Natural killer cell (primary cell): ENCODE results near the gene ICA1. TPM values are rescaled to one million over a fixed set of nuclear protein-coding genes. Genes with fewer than 3 reads are reported as not detected.

ENCODE experiments used
- ATAC-seq, 3 donors: fragments of 150-1000 bp in 2 of 3; fragments of 200-7000 bp in 1 of 3; cut with Tn5 transposase; 1 replicate in 1 of 3; 2 replicates in 2 of 3; pipeline ENCODE4 v1.10.0; 2021; ENCODE audit warnings: mild to moderate bottlenecking in 2 of 3, moderate library complexity in 2 of 3
- DNase-seq, 2 donors: peaks; one replicate each; pipeline versions ENCODE4 v3.0.0 to v3.0.0-alpha.2; 2013 to 2021; ENCODE audit warnings: mixed read lengths in 1 of 2
- H3K27ac ChIP-seq: one replicate; pipeline ENCODE4 v1.5.1; 2013; ENCODE audit warnings: mild to moderate bottlenecking, low read length
- H3K27me3 ChIP-seq: one replicate; pipeline ENCODE4 v1.6.1; 2013; ENCODE audit warnings: low read length; ENCODE audit not compliant: control insufficient read depth, insufficient read depth
- H3K36me3 ChIP-seq: one replicate; pipeline ENCODE4 v1.6.1; 2013; ENCODE audit warnings: low read length; ENCODE audit not compliant: control insufficient read depth, insufficient read depth
- H3K4me1 ChIP-seq: one replicate; pipeline ENCODE4 v1.6.1; 2013; ENCODE audit warnings: low read length; ENCODE audit not compliant: control insufficient read depth, insufficient read depth
- H3K4me3 ChIP-seq: one replicate; pipeline ENCODE4 v1.5.1; 2013; ENCODE audit warnings: low read length
- H3K9me3 ChIP-seq: one replicate; pipeline ENCODE4 v1.6.1; 2013; ENCODE audit warnings: low read length; ENCODE audit not compliant: control insufficient read depth, insufficient read depth
- H3K27ac Mint-ChIP-seq, 2 donors: one replicate each; pipeline ENCODE4 v1.8.0; 2022; ENCODE audit warnings: mild to moderate bottlenecking in 2 of 2, mixed read lengths in 2 of 2, moderate library complexity in 1 of 2
- H3K27me3 Mint-ChIP-seq, 2 donors: one replicate each; pipeline ENCODE4 v1.8.0; 2022; ENCODE audit warnings: low read depth in 2 of 2, mixed read lengths in 2 of 2
- H3K36me3 Mint-ChIP-seq: one replicate; pipeline ENCODE4 v1.8.0; 2022; ENCODE audit warnings: mixed read lengths
- H3K4me1 Mint-ChIP-seq, 2 donors: one replicate each; pipeline ENCODE4 v1.8.0; 2022; ENCODE audit warnings: mixed read lengths in 2 of 2
- H3K4me3 Mint-ChIP-seq: one replicate; pipeline ENCODE4 v1.8.0; 2022; ENCODE audit warnings: mild to moderate bottlenecking, moderate library complexity, mixed read lengths
- H3K9me3 Mint-ChIP-seq, 2 donors: one replicate each; pipeline ENCODE4 v1.8.0; 2022; ENCODE audit warnings: mixed read lengths in 2 of 2
- WGBS: methylation state at CpG from one replicate; pipeline ENCODE4 v1.1.7; 2013; ENCODE audit warnings: missing lambda C conversion rate; ENCODE audit not compliant: insufficient coverage; 5-methylcytosine and 5-hydroxymethylcytosine counted together
- intact Hi-C: fragments of 100-400 bp; cut with micrococcal nuclease; formaldehyde crosslinking; loops from one replicate; pipeline ENCODE4 v1.14.2; 2022
- total RNA-seq, 4 donors: library from RNA; stranded (reverse); fragments of 120-200 nt in 1 of 4; gene quantifications; one replicate each; pipeline versions ENCODE4 v1.2.3 to v1.2.4, GENCODE V29; 2013 to 2022
- TF ChIP-seq, protein P1 (sequence below): fragments of 200-600 bp; IDR thresholded peaks from one replicate; pipeline ENCODE4 v1.8.0; 2022; ENCODE audit warnings: antibody characterized with exemption

ICA1 gene
- total RNA-seq, result 1 to 10 TPM in 2 of 3 donors, under 1 TPM in 1; 0.75 to 1.9 (median 1.4) TPM
- 2.9 TPM for total RNA-seq (2013)

DNA sequence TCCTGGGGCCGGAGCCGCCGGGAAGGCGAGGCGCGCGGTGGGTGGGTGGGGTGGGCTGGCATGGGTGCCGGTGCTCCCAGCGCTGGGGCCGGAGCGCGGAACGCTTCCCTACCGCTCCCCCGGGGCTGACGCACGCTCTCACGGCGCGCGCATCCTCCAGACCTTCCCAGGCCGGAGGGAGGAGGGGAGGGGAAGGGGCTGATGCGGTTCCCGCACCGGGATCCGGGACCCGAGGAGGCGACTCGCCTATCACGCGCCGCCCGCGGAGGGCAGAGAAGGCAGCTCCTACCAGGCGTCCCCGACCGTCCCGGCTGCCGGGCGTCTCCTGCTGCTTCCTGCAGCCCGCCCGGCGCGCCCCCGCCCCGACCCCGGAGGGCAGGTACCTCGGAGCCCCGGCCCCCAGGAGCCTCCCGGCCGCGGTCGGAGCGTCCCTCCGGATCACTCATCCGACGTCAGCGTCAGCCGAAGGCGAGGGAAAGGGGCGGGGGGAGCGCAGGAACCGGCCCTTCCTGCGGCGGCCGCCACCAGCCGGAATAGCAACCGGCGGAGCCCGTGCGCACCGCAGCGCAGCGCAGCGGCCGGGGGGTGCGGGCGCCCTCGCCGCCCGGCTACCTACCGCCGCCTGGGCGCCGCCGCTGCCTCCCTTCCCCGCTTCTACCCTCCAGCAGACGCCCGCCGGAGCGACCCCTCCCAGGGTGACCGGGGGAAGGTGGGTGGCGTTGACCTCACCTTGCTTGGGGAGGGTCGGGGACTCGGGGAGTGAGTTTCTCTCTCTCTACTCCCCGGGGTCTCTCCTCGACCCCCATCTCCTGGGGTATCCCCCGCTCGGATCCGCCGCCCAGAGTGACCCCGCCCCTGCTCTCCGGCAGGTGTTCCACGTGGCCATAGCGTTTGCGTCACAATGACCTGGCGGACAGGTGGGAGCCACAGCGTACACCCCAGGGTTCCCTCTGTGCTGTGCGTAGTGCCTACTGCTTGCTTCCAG is at the start of gene ICA1:
ICA1 (minus strand) TSS at position 457 of the 985 bp plus-strand sequence. CDS start 26,241 bp downstream, outside the sequence.
- no peak within 1 kb of the TSS for H3K27ac ChIP-seq
- 1% methylated on average over 105 of the region's 109 CpGs for WGBS
- peaks cover 42 to 65% of the 10 kb centered on the region in 2 donors for H3K27me3 Mint-ChIP-seq
- no peaks in the 10 kb centered on the region for H3K36me3 Mint-ChIP-seq
- peaks cover 29% of the 10 kb centered on the region for H3K27me3 ChIP-seq
- H3K36me3 ChIP-seq, result no peaks in the 10 kb centered on the region
- peak; percentile 21 to 61 (median 37) for ATAC-seq
- DNase-seq, result peak in 1 of 2 donors; percentile 3
- intact Hi-C loops, result no loop called here
- no peaks in the 10 kb centered on the region for H3K9me3 Mint-ChIP-seq
- no peaks in the 10 kb centered on the region for H3K9me3 ChIP-seq
- no peak within 1 kb of the TSS for H3K27ac Mint-ChIP-seq
- H3K4me3 Mint-ChIP-seq, result peak within 1 kb of the TSS; percentile 82
- peaks cover 9% of the 10 kb centered on the region for H3K4me1 ChIP-seq
- peaks cover 4 to 7% of the 10 kb centered on the region in 2 donors for H3K4me1 Mint-ChIP-seq
- TF ChIP-seq, protein P1, sequence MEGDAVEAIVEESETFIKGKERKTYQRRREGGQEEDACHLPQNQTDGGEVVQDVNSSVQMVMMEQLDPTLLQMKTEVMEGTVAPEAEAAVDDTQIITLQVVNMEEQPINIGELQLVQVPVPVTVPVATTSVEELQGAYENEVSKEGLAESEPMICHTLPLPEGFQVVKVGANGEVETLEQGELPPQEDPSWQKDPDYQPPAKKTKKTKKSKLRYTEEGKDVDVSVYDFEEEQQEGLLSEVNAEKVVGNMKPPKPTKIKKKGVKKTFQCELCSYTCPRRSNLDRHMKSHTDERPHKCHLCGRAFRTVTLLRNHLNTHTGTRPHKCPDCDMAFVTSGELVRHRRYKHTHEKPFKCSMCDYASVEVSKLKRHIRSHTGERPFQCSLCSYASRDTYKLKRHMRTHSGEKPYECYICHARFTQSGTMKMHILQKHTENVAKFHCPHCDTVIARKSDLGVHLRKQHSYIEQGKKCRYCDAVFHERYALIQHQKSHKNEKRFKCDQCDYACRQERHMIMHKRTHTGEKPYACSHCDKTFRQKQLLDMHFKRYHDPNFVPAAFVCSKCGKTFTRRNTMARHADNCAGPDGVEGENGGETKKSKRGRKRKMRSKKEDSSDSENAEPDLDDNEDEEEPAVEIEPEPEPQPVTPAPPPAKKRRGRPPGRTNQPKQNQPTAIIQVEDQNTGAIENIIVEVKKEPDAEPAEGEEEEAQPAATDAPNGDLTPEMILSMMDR, result no peak
- peak within 1 kb of the TSS; percentile 26 for H3K4me3 ChIP-seq

DNA sequence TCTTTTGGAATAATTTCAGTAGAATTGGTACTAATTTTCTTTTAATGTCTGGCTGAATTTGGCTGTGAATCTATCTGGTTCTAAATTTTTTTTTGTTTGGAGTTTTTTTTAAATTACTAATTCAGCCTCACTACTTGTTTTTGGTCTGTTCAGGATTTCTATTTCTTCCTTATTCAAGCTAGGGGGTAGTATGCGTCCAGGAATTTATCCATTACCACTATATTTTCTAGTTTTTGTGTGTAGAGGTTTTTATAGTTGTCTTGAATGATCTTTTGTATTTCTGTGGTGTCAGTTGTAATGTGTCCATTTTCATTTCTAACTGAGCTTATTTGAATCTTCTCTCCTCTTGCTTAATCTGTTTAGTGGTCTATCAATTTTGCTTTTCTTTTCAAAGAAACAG is 48.9 kb upstream of the ICA1 start:
- no peaks in the 10 kb centered on the region for H3K36me3 ChIP-seq
- DNase-seq, result no peak
- H3K27ac ChIP-seq, result no peak overlapping the region
- Mint-ChIP-seq H3K27me3 (peaks cover 28 to 35% of the 10 kb centered on the region in 2 donors), H3K4me1 (no peaks in the 10 kb centered on the region), H3K36me3 (peaks cover 8% of the 10 kb centered on the region), H3K27ac (no peak overlapping the region), H3K4me3 (no peak overlapping the region), H3K9me3 (peaks cover 5 to 6% of the 10 kb centered on the region in 2 donors)
- peaks cover 4% of the 10 kb centered on the region for H3K27me3 ChIP-seq
- no CpG with 5 or more reads among the region's 1 CpG for WGBS
- intact Hi-C loops, result no loop called here
- TF ChIP-seq, protein P1, result no peak
- H3K4me3 ChIP-seq, result no peak overlapping the region
- ATAC-seq, result no peak
- H3K4me1 ChIP-seq, result no peaks in the 10 kb centered on the region
- no peaks in the 10 kb centered on the region for H3K9me3 ChIP-seq

DNA sequence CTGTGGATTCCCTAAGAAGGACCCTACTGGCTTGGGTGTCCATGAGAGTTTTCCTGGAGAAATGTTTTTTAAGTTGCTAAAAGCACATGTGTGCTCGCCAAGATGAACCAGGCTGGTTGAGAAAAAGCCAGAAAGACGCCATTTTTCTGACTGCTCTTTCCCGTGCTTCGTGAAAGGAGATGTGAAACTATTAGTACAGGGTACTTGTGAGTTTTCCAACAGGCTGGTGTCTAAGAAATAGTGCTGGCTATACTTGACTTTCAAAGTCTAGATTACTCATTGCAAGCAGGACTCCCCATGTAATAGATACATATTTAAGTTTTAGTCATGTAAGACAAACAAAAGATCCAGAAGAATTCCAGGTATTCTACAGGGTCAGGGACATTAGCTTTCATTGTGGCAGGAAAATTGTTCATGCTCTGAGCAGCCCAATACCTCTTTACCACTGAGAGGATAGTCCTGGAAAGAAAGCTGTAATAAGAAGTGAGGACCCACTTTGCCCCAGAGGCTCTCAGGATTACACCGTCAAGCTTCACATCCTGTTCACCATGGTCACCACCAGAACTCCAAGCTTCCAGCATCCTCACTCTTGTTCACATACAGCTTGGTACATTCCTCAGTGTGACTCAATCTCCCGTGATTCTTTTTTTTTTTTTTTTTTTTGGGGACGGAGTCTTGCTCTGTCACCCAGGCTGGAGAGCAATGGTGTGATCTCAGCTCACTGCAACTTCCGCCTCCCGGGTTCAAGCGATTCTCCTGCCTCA is 43.8 kb upstream of the ICA1 start:
- TF ChIP-seq, protein P1, result no peak
- 81% methylated on average over 9 of the region's 10 CpGs for WGBS
- Histone ChIP-seq H3K27me3 (peaks cover 5% of the 10 kb centered on the region), H3K27ac (no peak overlapping the region), H3K36me3 (no peaks in the 10 kb centered on the region), H3K4me3 (no peak overlapping the region), H3K4me1 (no peaks in the 10 kb centered on the region), H3K9me3 (no peaks in the 10 kb centered on the region)
- H3K9me3 Mint-ChIP-seq, result no peaks in the 10 kb centered on the region
- no peak overlapping the region for H3K4me3 Mint-ChIP-seq
- intact Hi-C loops, result no loop called here
- DNase-seq (no peak), ATAC-seq (no peak)
- no peaks in the 10 kb centered on the region for H3K4me1 Mint-ChIP-seq
- peaks cover 22 to 32% of the 10 kb centered on the region in 2 donors for H3K27me3 Mint-ChIP-seq
- H3K36me3 Mint-ChIP-seq, result no peaks in the 10 kb centered on the region
- no peak overlapping the region for H3K27ac Mint-ChIP-seq
